CD4-positive, CD25-positive, alpha-beta regulatory T cell (primary cell): Measurements from ENCODE around the gene SPTBN5. TPM values are rescaled to one million over a fixed set of nuclear protein-coding genes. Genes with fewer than 3 reads are reported as not detected.
"Not testable (repeated sequence)": the region's sequence is repeated elsewhere in the genome, so short reads cannot be mapped to it uniquely, and the experiment has no call there.

Experiments
- ATAC-seq, 2 donors: fragments of 150-1000 bp; cut with Tn5 transposase; one replicate each; pipeline ENCODE4 v1.10.0; 2021; ENCODE audit warnings: low read depth in 2 of 2, moderate number of reproducible peaks in 2 of 2, moderate library complexity in 1 of 2
- DNase-seq, 3 donors: peaks; one replicate each; pipeline versions ENCODE4 v3.0.0 to v3.0.0-alpha.2; 2012 to 2022; ENCODE audit warnings: mixed read lengths in 1 of 3
- H3K27ac ChIP-seq: one replicate; pipeline ENCODE4 v1.7.0; 2013; ENCODE audit warnings: mild to moderate bottlenecking, low read length; ENCODE audit not compliant: insufficient read depth, poor library complexity, severe bottlenecking
- H3K27me3 ChIP-seq: one replicate; pipeline ENCODE4 v1.7.0; 2013; ENCODE audit warnings: low read length; ENCODE audit not compliant: control insufficient read depth, insufficient read depth
- H3K36me3 ChIP-seq: one replicate; pipeline ENCODE4 v1.7.0; 2013; ENCODE audit warnings: mild to moderate bottlenecking, low read length, moderate library complexity; ENCODE audit not compliant: control insufficient read depth, insufficient read depth
- H3K4me1 ChIP-seq: 2 replicates; pipeline ENCODE4 v1.7.0; 2013; ENCODE audit warnings: mild to moderate bottlenecking, low read length; ENCODE audit not compliant: insufficient read depth, control insufficient read depth, poor library complexity, severe bottlenecking
- H3K4me3 ChIP-seq: one replicate; pipeline ENCODE4 v1.7.0; 2013; ENCODE audit warnings: low read depth, mild to moderate bottlenecking, low read length, moderate library complexity
- H3K9me3 ChIP-seq, 2 experiments: 1 replicate in 1 of 2; 2 replicates in 1 of 2; pipeline ENCODE4 v1.7.0; 2013; ENCODE audit warnings: low read length in 2 of 2, mild to moderate bottlenecking in 1 of 2, moderate library complexity in 1 of 2; ENCODE audit not compliant: control insufficient read depth in 2 of 2
- H3K27ac Mint-ChIP-seq, 3 donors: one replicate each; pipeline ENCODE4 v1.8.0; 2020 to 2022; ENCODE audit warnings: mild to moderate bottlenecking in 3 of 3, mixed read lengths in 3 of 3, moderate library complexity in 2 of 3
- H3K27me3 Mint-ChIP-seq: one replicate; pipeline ENCODE4 v1.8.0; 2022; ENCODE audit warnings: mild to moderate bottlenecking, mixed read lengths
- H3K36me3 Mint-ChIP-seq: one replicate; pipeline ENCODE4 v1.8.0; 2020; ENCODE audit warnings: mixed read lengths
- H3K4me1 Mint-ChIP-seq, 4 donors: one replicate each; pipeline ENCODE4 v1.8.0; 2020 to 2022; ENCODE audit warnings: mixed read lengths in 4 of 4, mild to moderate bottlenecking in 1 of 4
- H3K4me3 Mint-ChIP-seq, 4 donors: one replicate each; pipeline ENCODE4 v1.8.0; 2020 to 2022; ENCODE audit warnings: mild to moderate bottlenecking in 4 of 4, mixed read lengths in 4 of 4, moderate library complexity in 3 of 4
- H3K9me3 Mint-ChIP-seq, 7 donors: one replicate each; pipeline ENCODE4 v1.8.0; 2020 to 2022; ENCODE audit warnings: mixed read lengths in 7 of 7, mild to moderate bottlenecking in 3 of 7, moderate library complexity in 2 of 7
- polyA plus RNA-seq, 4 donors: library from polyadenylated mRNA; unstranded; fragments of 300-500 nt; fragmentation: Illumina TruSeq; gene quantifications; one replicate each; pipeline ENCODE4 v1.2.3, GENCODE V29; 2021
- total RNA-seq: library from RNA; stranded (reverse); gene quantifications from one replicate; pipeline ENCODE4 v1.2.3, GENCODE V29; 2022

The SPTBN5 gene
- total and polyA plus RNA-seq, 5 donors from 2014 or later = 0.26 to 2.7 TPM; not detected in 3

DNA sequence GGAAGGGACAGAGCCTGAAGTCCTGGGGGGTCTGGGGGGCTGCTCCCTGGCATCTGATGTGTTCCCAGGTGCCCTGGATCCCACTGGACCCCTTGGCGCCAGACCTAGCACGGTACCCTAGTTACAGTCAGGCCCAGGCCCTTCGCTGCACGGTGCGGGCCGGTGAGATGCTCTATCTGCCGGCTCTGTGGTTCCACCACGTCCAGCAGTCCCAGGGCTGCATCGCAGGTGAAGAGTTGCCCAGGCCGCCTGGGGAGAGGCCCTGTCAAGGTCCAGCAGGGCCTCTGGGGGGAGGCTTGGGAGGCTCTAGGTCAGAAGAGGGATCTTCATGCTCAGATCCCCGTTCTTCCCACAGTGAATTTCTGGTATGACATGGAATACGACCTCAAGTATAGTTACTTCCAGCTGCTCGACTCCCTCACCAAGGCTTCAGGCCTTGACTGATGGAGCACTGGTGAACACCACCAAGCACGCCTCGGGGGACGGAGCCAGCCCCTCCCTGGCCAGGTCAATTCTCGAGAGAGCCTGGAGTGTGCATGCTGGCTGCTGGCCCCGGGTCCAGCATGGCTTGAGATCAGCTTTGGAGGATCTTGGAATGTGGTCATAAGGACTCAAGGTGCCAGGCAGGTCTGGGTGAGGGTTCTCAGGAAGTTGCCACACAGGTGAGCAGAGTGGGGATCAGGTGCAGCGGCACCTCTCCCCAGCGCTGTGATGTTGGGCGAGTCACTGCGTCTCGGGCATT is 57.0 kb downstream of the SPTBN5 start:
- Histone ChIP-seq H3K4me1 (peaks cover 11% of the 10 kb centered on the region), H3K36me3 (peaks cover 10% of the 10 kb centered on the region), H3K27me3 (no peaks in the 10 kb centered on the region), H3K4me3 (no peak overlapping the region), H3K27ac (no peak overlapping the region), H3K9me3 (no peaks in the 10 kb centered on the region)
- no peak for DNase-seq
- Mint-ChIP-seq H3K36me3 (peaks cover 21% of the 10 kb centered on the region), H3K4me1 (peaks cover 0 to 34% (median 22%) of the 10 kb centered on the region in 4 donors), H3K27me3 (no peaks in the 10 kb centered on the region), H3K4me3 (no peak overlapping the region), H3K27ac (no peak overlapping the region), H3K9me3 (no peaks in the 10 kb centered on the region)
- no peak for ATAC-seq

DNA sequence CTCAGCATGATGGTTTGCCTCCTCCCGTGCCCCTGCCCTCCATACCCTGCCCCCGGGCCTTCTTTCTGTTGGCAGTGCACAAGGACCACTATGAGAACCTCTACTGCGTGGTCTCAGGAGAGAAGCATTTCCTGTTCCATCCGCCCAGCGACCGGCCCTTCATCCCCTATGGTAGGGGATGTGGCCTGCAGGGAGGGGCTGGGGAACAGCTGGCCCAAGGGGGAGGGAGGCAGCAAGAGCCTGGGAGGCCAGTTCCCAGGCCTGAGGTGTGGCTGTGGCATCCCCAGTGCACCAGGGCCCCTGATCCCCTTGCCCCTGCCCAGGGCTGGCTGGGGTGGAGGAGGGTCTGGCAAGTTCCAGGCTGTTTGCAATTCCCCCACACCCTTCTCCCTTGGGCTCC is 57.8 kb downstream of the SPTBN5 start:
- Histone ChIP-seq H3K36me3 (peaks cover 10% of the 10 kb centered on the region), H3K4me3 (no peak overlapping the region), H3K27ac (no peak overlapping the region), H3K9me3 (no peaks in the 10 kb centered on the region), H3K4me1 (peaks cover 19% of the 10 kb centered on the region), H3K27me3 (no peaks in the 10 kb centered on the region)
- Mint-ChIP-seq H3K4me3 (no peak overlapping the region), H3K36me3 (peaks cover 23% of the 10 kb centered on the region), H3K27ac (peak overlapping the region in 1 of 3 donors; percentile 82), H3K4me1 (peaks cover 0 to 42% (median 28%) of the 10 kb centered on the region in 4 donors), H3K27me3 (peaks cover 4% of the 10 kb centered on the region), H3K9me3 (no peaks in the 10 kb centered on the region)
- ATAC-seq = no peak
- DNase-seq = no peak

DNA sequence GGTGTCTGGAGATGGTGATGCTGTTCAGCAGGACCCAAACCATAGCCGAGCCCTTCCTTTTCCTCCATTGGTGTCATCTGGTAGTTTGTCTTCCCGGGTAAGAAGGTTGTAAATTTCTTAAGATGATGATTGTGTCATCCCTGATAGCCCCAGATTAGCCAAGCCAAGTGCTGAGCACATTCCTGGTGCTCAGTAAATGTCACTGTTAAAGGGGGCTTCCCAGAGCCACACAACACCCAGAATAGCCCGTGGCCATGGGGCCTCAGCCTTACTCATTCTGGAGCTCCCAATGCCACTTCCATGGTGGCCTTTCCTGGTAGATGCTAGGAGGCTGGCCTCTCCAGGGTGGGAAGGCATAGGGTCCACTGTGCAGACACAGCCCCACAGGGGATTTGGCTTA is 59.8 kb downstream of the SPTBN5 start:
- DNase-seq = no peak
- ATAC-seq = no peak
- no peak overlapping the region for H3K27ac ChIP-seq
- H3K9me3 ChIP-seq = no peaks in the 10 kb centered on the region
- peaks cover 23% of the 10 kb centered on the region for H3K36me3 Mint-ChIP-seq
- no peak overlapping the region for H3K27ac Mint-ChIP-seq
- H3K27me3 ChIP-seq = no peaks in the 10 kb centered on the region
- peaks cover 5% of the 10 kb centered on the region for H3K27me3 Mint-ChIP-seq
- H3K36me3 ChIP-seq = peaks cover 7% of the 10 kb centered on the region
- peaks cover 37% of the 10 kb centered on the region for H3K4me1 ChIP-seq
- no peak overlapping the region for H3K4me3 ChIP-seq
- peak overlapping the region in 1 of 4 donors; percentile 12 for H3K4me3 Mint-ChIP-seq
- H3K9me3 Mint-ChIP-seq = peaks cover 0 to 2% (median 0%) of the 10 kb centered on the region in 7 donors
- H3K4me1 Mint-ChIP-seq = peaks cover 0 to 59% (median 31%) of the 10 kb centered on the region in 4 donors

DNA sequence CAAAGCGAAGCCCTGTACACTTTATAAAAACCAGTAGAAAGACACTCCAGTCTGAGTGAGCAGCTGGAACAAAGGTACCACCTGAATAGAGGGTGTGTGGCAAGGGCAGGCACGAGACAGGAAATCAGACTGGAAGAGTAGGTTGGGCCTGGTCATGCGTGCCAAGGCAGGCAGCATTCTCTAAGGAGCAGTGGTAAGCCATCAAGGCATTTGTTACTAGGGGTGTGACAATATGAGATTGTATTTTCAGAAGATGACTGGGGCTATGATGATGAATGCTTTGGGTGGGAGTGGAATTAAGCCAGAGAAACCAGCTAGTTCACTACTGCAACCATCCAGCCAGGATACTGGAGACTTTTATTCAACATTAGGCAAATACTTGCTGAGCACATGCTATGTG is 61.0 kb downstream of the SPTBN5 start:
- Mint-ChIP-seq H3K27me3 (peaks cover 5% of the 10 kb centered on the region), H3K9me3 (peaks cover 0 to 2% (median 0%) of the 10 kb centered on the region in 7 donors), H3K4me3 (peak overlapping the region in 3 of 4 donors; percentile 17 to 64 (median 37)), H3K27ac (peak overlapping the region in 2 of 3 donors; percentile 45 to 72), H3K4me1 (peaks cover 9 to 68% (median 39%) of the 10 kb centered on the region in 4 donors), H3K36me3 (peaks cover 23% of the 10 kb centered on the region)
- DNase-seq (peak in 1 of 3 donors; percentile 43), ATAC-seq (no peak)
- peaks cover 7% of the 10 kb centered on the region for H3K36me3 ChIP-seq
- H3K9me3 ChIP-seq = no peaks in the 10 kb centered on the region
- peaks cover 48% of the 10 kb centered on the region for H3K4me1 ChIP-seq
- H3K27me3 ChIP-seq = no peaks in the 10 kb centered on the region
- no peak overlapping the region for H3K4me3 ChIP-seq
- H3K27ac ChIP-seq = no peak overlapping the region

DNA sequence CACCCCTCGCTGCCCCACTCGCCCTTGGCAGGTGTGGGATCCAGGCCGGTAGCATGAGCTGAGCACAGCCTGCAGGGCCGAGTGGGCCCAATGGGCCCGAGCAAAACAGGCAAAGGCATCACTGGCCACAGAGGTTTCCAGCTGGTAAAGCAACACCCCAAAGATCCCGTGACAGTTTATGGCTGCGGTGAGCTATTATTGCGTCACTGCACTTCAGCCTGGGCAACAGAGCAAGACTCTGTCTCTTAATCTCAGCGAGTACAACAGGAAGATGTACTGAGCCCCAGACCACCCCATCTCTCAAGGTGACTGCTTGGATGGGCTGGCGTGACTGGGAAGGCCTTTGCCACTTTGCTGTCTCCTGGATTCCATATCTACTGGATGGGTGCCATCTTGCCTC is 61.6 kb downstream of the SPTBN5 start:
- peaks cover 22% of the 10 kb centered on the region for H3K36me3 Mint-ChIP-seq
- peak overlapping the region in 2 of 3 donors; percentile 7 to 45 for H3K27ac Mint-ChIP-seq
- H3K27me3 Mint-ChIP-seq = peaks cover 5% of the 10 kb centered on the region
- peak overlapping the region in 2 of 4 donors; percentile 17 to 37 for H3K4me3 Mint-ChIP-seq
- peaks cover 0 to 2% (median 0%) of the 10 kb centered on the region in 7 donors for H3K9me3 Mint-ChIP-seq
- H3K9me3 ChIP-seq = no peaks in the 10 kb centered on the region
- no peak overlapping the region for H3K4me3 ChIP-seq
- peaks cover 9 to 70% (median 41%) of the 10 kb centered on the region in 4 donors for H3K4me1 Mint-ChIP-seq
- no peak overlapping the region for H3K27ac ChIP-seq
- no peak for DNase-seq
- peaks cover 52% of the 10 kb centered on the region for H3K4me1 ChIP-seq
- H3K27me3 ChIP-seq = no peaks in the 10 kb centered on the region
- H3K36me3 ChIP-seq = peaks cover 7% of the 10 kb centered on the region
- no peak for ATAC-seq

DNA sequence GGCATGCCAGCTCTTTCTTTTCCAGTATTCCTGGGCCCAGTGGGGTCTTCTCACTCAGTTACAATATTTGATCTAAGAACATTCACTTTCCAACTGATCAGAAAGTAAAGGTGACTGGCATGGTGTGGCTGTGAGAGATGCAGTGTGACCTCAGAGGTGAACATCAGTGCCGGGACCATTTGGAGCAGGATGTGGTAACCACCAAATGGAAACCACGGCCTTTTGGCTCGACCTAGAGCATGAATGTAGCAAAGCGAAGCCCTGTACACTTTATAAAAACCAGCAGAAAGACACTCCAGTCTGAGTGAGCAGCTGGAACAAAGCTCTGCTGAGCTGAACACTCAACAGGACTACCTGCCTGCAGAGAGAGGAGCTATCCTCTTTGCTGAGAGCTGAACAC is 62.6 kb downstream of the SPTBN5 start:
- H3K4me1 ChIP-seq = peaks cover 56% of the 10 kb centered on the region
- H3K4me3 Mint-ChIP-seq = peak overlapping the region; percentile 62 to 87 (median 79)

DNA sequence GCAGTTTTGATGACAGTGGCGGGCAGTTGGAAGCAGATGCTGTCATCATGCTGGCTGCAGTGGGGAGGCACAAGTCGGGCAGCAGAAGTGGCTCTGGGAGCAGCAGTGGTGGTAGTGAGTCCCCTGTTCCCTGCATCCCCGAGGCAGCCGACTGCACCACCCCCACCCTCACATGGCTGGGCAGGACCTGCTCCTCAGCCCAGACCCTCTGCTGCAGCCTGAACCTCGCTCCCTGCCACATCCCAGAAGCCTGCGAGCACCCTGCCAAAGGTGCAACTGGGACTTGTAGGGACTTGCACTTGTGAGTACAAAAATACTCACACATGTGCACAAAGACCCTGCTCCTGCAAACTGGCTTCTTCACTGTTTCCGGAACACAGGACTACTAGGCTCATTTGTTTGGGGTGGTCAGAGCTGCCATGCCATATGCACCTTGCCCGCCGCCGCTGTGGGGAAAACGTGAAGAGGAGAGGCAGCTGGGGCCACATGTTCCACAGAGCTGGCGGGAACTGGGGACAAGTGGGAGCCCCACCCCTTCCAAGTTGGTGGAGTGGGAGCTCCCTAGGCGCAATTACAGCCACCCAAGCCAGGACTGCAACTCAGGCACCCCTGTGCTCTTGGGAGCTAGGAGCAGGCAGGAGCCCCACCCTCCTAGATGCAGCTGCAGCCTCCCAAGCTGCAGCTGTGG is 63.8 kb downstream of the SPTBN5 start:
- Histone ChIP-seq H3K9me3 (no peaks in the 10 kb centered on the region), H3K36me3 (peaks cover 4% of the 10 kb centered on the region), H3K27me3 (no peaks in the 10 kb centered on the region), H3K4me1 (peaks cover 56% of the 10 kb centered on the region), H3K4me3 (no peak overlapping the region), H3K27ac (no peak overlapping the region)
- DNase-seq = no peak
- Mint-ChIP-seq H3K4me1 (peaks cover 9 to 67% (median 41%) of the 10 kb centered on the region in 4 donors), H3K27ac (no peak overlapping the region), H3K36me3 (peaks cover 14% of the 10 kb centered on the region), H3K27me3 (peaks cover 5% of the 10 kb centered on the region), H3K4me3 (peak overlapping the region; percentile 15 to 68 (median 40)), H3K9me3 (peaks cover 0 to 2% (median 0%) of the 10 kb centered on the region in 7 donors)
- no peak for ATAC-seq

More for the DNA sequence above, 62.6 kb downstream of the SPTBN5 start:
- H3K9me3 Mint-ChIP-seq, H3K27ac ChIP-seq, H3K9me3 ChIP-seq, H3K27me3 Mint-ChIP-seq, H3K27me3 ChIP-seq, H3K36me3 ChIP-seq: not testable (repeated sequence)
- H3K4me1 Mint-ChIP-seq = peaks cover 9 to 70% (median 42%) of the 10 kb centered on the region in 4 donors
- peak overlapping the region in 2 of 3 donors; percentile 79 to 89 for H3K27ac Mint-ChIP-seq
- peaks cover 18% of the 10 kb centered on the region for H3K36me3 Mint-ChIP-seq
- H3K4me3 ChIP-seq = peak overlapping the region; percentile 35
- DNase-seq (peak in 2 of 3 donors; percentile 63 to 85), ATAC-seq (peak; percentile 34 to 35)
